ENCODE results near the gene HOGA1. TPM values are rescaled to one million over a fixed set of nuclear protein-coding genes. Genes with fewer than 3 reads are reported as not detected.

Gene HOGA1
- polyA plus RNA-seq, 3 donors from 2014 or later, result not detected

DNA sequence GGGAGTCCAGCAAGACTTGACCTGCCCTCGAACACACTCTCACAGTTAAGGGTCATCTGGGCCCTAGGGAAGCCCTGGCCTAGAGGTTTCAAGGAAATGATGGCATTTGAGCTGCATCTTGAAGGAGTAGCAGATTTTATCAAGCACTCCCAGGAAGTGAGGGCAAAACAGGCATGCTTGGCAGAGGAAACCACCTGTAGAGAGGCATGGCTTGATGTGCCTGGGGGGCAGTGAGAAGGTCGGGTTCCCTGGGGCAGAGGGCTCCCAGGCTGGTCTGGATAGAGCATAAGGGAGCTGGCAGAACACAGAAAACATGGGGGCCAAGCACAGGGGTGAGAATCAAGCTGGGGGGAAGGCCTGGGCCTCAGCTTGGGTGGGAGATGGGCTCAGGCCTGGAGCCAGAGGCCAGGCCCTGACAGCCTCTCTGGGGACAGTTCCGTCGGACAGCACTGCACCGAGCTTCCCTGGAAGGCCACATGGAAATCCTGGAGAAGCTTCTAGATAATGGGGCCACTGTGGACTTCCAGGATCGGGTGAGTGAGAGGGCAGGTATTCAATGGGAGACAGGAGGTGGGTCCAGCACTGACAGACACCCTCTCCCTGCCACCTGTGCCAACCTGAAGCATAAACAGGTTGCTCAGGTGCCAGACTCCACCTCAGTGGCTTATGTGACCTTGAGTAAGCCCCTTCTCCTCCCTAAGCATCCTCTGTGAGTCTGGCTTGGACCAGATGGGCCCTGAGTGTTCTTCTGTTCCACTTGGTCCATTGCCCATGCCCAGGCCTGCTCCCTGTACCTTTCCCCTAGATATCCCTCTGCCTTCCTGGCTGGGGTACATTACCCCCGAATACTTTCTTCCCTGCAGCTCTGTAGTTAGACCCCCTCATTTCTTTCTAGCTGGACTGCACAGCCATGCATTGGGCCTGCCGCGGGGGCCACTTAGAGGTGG is 3.5 kb upstream of the HOGA1 start:
- Mint-ChIP-seq H3K4me3 (no peak overlapping the region), H3K27me3 (ENCODE audit: low read depth in 3 of 3) (peaks cover 0 to 8% (median 6%) of the 10 kb centered on the region in 3 donors), H3K36me3 (no peaks in the 10 kb centered on the region), H3K9me3 (no peaks in the 10 kb centered on the region), H3K4me1 (no peaks in the 10 kb centered on the region), H3K27ac (peak overlapping the region in 1 of 6 donors; percentile 56)
- no peak for DNase-seq

DNA sequence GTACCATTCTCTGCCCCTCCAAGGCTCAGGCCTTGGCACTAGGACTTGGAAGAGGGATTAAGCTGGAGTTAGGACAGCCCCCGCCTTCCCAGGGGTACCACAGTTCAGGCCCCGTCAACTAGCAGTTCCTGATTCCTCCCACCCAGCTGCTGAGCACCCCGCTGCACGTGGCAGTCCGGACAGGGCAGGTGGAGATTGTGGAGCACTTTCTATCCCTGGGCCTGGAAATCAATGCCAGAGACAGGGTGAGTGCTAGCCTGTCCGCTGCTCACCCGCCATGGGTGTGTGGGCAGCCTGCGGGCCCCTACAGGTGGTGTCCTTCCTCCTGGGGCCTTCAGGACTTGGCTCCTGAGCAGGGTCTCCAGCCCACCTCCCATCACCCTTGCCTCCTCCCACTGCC is 2.0 kb upstream of the HOGA1 start:
- H3K27me3 Mint-ChIP-seq (ENCODE audit: low read depth in 3 of 3), result peaks cover 0 to 8% (median 6%) of the 10 kb centered on the region in 3 donors
- no peaks in the 10 kb centered on the region for H3K36me3 Mint-ChIP-seq
- no peak overlapping the region for H3K4me3 Mint-ChIP-seq

DNA sequence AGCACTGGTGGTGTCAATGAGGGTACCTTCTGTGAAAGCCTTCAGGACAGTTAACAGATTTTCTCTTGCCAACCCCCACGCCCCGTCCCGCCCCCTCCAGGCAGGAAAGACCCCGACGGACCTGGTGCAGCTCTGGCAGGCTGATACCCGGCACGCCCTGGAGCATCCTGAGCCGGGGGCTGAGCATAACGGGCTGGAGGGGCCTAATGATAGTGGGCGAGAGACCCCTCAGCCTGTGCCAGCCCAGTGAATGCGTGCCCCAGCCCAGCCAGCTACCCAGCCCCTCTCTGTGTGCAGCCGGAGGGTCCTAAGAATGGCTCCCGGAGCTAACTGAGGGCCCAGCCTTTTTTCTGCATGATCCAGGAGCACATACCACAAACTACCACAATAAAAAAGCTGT is 713 bp upstream of the HOGA1 start:
- H3K27me3 Mint-ChIP-seq (ENCODE audit: low read depth in 3 of 3), result peaks cover 0 to 6% (median 6%) of the 10 kb centered on the region in 3 donors
- H3K9me3 Mint-ChIP-seq, result no peaks in the 10 kb centered on the region
- no peak overlapping the region for H3K27ac Mint-ChIP-seq
- no peaks in the 10 kb centered on the region for H3K36me3 Mint-ChIP-seq
- no peak overlapping the region for H3K4me3 Mint-ChIP-seq
- H3K4me1 Mint-ChIP-seq, result no peaks in the 10 kb centered on the region
- DNase-seq, result no peak

More for the DNA sequence above, 2.0 kb upstream of the HOGA1 start:
- no peak overlapping the region for H3K27ac Mint-ChIP-seq
- no peaks in the 10 kb centered on the region for H3K4me1 Mint-ChIP-seq
- DNase-seq, result no peak
- H3K9me3 Mint-ChIP-seq, result no peaks in the 10 kb centered on the region

DNA sequence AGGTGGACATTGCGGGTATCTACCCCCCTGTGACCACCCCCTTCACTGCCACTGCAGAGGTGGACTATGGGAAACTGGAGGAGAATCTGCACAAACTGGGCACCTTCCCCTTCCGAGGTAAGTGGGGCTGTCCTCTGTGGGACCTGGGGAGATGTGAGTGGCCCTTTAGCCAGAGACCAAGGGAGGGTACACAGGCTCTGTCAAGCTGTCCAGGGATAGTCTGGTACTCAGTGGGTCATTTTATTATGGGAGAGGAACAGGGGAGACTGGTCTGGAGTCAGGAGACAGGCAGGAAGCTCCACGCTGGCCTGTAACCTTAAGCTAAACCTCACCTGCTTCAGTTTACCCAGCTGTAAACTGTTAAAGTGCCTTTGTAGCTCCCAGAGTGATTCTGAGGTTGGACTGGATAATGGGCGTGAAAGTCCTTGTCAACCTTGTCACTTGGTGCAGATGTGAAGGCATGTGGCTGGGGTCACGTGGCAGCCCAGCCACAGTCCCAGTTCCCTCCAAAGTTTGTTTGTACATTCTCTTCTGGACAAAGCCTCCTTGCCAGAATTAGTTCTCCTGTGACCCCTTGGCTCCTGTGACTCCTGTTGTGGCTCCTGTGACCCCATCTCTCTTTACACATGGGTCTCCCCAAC is 729 bp downstream of the HOGA1 start:
- H3K36me3 Mint-ChIP-seq, result no peaks in the 10 kb centered on the region
- no peak overlapping the region for H3K4me3 Mint-ChIP-seq
- H3K4me1 Mint-ChIP-seq, result peaks cover 5 to 10% of the 10 kb centered on the region in 2 donors
- H3K27ac Mint-ChIP-seq, result no peak overlapping the region
- no peak for DNase-seq
- no peaks in the 10 kb centered on the region for H3K9me3 Mint-ChIP-seq
- H3K27me3 Mint-ChIP-seq (ENCODE audit: low read depth in 3 of 3), result peaks cover 0 to 6% (median 6%) of the 10 kb centered on the region in 3 donors

DNA sequence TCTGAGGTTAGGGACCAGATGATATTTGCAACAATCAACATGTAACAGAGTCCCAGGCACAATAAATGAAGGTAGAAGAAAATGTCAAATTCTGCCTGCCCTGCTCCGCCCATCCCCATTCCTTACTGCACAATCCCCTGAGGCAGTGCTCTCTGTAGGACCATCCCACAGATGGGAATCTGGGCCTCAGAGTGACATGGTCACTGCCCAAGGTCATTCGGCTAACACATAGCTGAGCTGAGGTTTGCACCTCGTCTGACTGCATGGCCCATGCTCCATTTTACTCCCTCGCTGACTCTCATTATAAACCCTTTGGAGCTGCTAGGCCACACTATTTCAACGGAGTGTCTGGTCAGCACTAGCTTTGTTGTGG is 1.2 kb downstream of the HOGA1 start:
- Mint-ChIP-seq H3K9me3 (no peaks in the 10 kb centered on the region), H3K4me3 (no peak overlapping the region), H3K36me3 (no peaks in the 10 kb centered on the region), H3K4me1 (peaks cover 10 to 15% of the 10 kb centered on the region in 2 donors), H3K27ac (no peak overlapping the region), H3K27me3 (ENCODE audit: low read depth in 3 of 3) (peaks cover 5 to 9% (median 6%) of the 10 kb centered on the region in 3 donors)
- no peak for DNase-seq

DNA sequence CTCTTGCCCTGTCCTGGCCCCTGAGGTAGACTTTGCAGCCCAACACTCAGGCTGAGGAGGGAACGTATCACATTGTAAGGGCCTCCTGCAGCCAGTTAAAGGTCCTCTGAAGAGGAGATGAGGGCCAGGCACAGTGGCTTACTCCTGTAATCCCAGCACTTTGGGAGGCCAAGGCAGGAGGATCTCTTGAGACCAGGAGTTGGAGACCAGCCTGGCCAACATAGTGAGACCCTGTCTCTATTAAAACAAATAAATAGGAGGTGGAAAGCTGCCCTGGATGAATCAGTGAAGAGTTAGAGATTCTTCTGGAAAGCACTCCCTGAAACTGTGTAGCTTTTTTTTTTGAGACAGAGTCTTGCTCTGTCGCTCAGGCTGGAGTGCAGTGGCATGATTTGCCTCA is 3.0 kb downstream of the HOGA1 start:
- no peak for DNase-seq
- H3K36me3 Mint-ChIP-seq, result no peaks in the 10 kb centered on the region

DNA sequence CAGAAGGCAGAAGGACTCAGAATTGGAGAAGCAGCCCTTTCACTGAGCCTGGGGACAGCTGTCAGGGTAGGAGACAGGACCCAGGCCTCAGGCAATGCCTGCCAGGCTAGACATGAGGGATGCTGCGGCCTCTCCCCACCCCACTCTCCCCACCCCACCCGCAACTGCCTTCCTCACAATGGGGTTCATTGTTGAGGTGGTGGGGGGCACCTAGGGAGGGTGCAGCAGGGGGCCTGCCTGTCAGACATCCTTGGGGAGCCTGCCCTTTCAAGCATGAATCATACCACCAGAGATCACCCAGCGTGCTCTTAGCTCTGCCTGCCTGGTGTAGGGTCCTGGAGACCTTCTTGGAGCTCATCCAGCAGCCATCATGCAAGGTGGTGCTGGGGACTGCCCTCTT is 5.3 kb downstream of the HOGA1 start, which contains the start of gene C10orf62:
Gene C10orf62, plus strand, starts transcription at position 243 of the 400 bp plus-strand sequence. CDS start 177 bp downstream, outside the sequence.
- DNase-seq, result no peak
- Mint-ChIP-seq H3K36me3 (no peaks in the 10 kb centered on the region), H3K9me3 (no peaks in the 10 kb centered on the region), H3K4me1 (peaks cover 23 to 29% of the 10 kb centered on the region in 2 donors), H3K27ac (peak within 1 kb of the TSS in 5 of 6 donors; percentile 65 to 87 (median 71)), H3K4me3 (peak within 1 kb of the TSS; percentile 32 to 73 (median 42)), H3K27me3 (ENCODE audit: low read depth in 3 of 3) (peaks cover 4 to 8% (median 5%) of the 10 kb centered on the region in 3 donors)

More for the DNA sequence above, 3.0 kb downstream of the HOGA1 start:
- Mint-ChIP-seq H3K4me3 (no peak overlapping the region), H3K9me3 (no peaks in the 10 kb centered on the region), H3K4me1 (peaks cover 23 to 29% of the 10 kb centered on the region in 2 donors), H3K27me3 (ENCODE audit: low read depth in 3 of 3) (peaks cover 5 to 7% (median 6%) of the 10 kb centered on the region in 3 donors), H3K27ac (peak overlapping the region in 1 of 6 donors; percentile 28)

DNA sequence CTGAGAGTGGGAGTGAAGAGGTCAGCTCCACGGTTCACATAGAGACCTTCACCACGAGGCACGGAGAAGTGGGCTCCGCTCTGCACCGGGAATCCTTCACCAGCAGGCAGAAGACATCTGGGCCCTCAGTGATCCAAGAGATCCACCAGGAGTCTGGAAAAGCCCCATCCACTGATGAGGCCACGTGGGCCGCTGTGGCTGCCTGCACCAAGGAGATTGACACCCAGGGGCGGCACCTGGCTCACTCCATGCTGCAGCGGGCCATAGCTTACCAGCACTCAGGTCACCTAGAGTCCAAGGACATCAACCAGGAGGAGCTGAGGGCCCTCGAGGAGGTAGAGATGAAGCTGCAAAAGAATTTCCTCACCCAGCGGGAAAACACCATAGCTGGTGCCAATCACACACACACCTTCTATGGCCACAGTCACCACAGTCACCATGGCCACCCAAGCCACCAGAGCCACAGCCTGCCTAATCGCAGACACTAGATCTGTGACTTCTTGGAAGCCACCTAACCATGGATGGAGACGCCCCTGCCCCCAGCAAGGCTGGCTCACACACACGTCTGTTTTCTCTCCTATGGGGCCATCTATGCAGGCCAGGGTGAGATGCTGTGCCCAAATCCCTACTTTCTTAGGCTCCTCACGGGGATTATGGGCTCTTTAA is 6.0 kb downstream of the HOGA1 start:
- Mint-ChIP-seq H3K4me3 (peak overlapping the region; percentile 32 to 73 (median 42)), H3K27ac (peak overlapping the region in 5 of 6 donors; percentile 65 to 87 (median 71))
- peak; percentile 69 to 73 (median 71) for DNase-seq

DNA sequence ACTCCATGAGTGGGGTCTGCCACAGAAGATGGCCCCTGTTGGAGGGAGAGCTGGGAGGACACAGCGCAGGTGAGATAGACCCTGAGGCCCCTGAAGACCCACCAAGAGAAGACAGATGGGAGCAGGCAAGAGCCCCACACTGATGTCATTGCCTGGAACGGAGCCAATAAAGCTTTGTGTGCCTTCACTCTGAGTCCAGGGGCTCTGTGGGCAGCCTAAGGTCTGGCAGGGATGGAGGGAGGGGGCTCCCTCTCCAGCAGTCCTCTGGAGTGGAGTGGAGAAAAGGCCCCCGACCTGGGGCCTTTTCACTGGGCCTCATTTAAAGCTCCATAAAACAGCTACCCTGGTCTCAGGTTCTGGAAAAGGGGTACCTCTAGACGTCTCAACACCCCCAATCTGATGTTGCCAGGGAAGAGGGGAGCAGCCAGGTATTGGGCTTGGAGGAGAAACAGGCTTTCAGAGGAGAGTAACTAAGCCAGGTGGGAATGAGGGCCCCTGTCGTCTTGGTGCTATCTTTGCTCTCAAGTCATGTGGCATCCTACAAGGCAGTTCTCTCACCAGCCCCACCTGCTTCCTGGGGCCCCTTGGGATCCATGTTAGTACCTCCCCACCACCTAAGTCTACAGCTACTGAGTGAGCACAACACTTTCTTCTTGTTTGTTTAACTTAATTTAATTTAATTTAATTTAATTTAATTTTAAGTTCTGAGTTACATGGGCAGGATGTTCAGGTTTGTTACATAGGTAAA is 6.7 kb downstream of the HOGA1 start:
- no peak for DNase-seq
- Mint-ChIP-seq H3K9me3 (no peaks in the 10 kb centered on the region), H3K36me3 (no peaks in the 10 kb centered on the region), H3K27me3 (ENCODE audit: low read depth in 3 of 3) (peaks cover 3 to 8% (median 5%) of the 10 kb centered on the region in 3 donors), H3K4me1 (peaks cover 23 to 29% of the 10 kb centered on the region in 2 donors), H3K4me3 (peak overlapping the region; percentile 3 to 73 (median 42)), H3K27ac (peak overlapping the region in 5 of 6 donors; percentile 65 to 87 (median 71))

More for the DNA sequence above, 6.0 kb downstream of the HOGA1 start:
- peaks cover 23 to 29% of the 10 kb centered on the region in 2 donors for H3K4me1 Mint-ChIP-seq
- peaks cover 3 to 8% (median 5%) of the 10 kb centered on the region in 3 donors for H3K27me3 Mint-ChIP-seq (ENCODE audit: low read depth in 3 of 3)
- H3K9me3 Mint-ChIP-seq, result no peaks in the 10 kb centered on the region
- no peaks in the 10 kb centered on the region for H3K36me3 Mint-ChIP-seq

DNA sequence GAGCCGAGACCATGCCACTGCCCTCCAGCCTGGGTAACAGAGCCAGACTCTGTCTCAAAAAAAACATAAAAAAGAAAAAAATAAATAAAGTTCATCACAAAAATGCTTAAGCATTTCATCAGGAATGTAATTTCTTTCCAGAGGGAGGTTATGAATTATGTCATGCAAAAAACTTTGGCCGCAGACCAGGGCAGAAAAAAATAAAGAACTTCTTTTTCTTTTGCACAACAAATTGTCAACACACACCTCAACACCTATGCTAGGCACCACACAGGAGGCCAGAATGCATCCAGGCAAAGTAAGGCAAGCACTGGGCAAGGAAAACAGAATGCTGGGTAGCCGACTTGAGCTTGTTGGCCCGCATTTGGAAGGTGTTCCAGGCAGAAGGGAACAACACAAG is 9.2 kb downstream of the HOGA1 start:
- Mint-ChIP-seq H3K36me3 (no peaks in the 10 kb centered on the region), H3K4me3 (no peak overlapping the region), H3K9me3 (no peaks in the 10 kb centered on the region), H3K27me3 (ENCODE audit: low read depth in 3 of 3) (peaks cover 5 to 8% (median 5%) of the 10 kb centered on the region in 3 donors), H3K27ac (no peak overlapping the region), H3K4me1 (peaks cover 23 to 29% of the 10 kb centered on the region in 2 donors)
- DNase-seq, result no peak

DNA sequence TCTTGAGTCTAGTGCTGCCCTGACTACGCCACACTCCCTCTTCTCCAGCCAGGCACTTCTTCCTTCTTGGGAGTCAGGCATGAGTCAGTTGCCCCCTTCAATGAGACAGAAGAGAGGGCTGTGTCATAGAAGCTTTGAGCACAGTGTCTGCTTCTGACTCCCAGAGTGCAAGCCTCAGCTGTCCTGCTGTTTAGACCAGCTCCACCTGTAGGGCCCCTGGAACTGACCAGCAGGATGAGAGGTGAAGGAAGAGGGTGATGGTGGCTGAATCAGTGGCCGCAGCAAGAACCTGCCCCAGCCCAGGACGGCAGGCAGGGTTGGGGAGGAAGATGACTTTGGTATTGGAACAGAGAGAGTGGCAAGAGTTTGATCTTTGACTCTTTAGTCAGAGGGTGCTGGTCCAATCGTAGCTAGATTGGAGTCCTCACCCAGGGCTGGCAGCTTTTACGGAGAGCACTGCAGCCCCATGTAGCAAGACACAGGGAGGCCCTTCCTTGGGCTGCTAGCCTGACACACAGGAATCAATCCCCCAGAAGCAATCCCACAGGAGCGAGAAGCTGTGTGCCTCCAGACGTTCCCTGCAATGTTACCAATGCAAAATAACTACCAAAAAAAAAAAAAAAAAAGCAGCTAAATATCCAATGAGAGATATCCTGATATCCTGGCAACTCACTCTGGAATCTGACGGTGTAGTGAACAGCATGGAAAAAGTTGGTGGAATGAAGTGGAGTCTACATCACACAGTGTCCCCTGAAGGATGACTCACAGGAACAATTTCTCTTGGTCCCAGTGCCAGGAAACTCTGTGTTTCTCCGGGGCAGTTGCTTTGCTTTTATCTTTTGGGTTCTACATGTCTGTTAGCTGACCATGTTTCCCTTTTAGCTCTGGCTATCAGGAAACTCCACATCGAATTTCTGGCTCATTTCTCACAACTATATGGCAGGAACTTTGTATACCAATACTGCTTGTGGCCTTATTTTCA is 12.2 kb downstream of the HOGA1 start:
- DNase-seq, result no peak
- H3K27ac Mint-ChIP-seq, result no peak overlapping the region
- H3K27me3 Mint-ChIP-seq (ENCODE audit: low read depth in 3 of 3), result peaks cover 0 to 7% (median 4%) of the 10 kb centered on the region in 3 donors
- no peaks in the 10 kb centered on the region for H3K9me3 Mint-ChIP-seq
- H3K4me1 Mint-ChIP-seq, result peaks cover 5 to 6% of the 10 kb centered on the region in 2 donors
- H3K4me3 Mint-ChIP-seq, result no peak overlapping the region
- no peaks in the 10 kb centered on the region for H3K36me3 Mint-ChIP-seq

DNA sequence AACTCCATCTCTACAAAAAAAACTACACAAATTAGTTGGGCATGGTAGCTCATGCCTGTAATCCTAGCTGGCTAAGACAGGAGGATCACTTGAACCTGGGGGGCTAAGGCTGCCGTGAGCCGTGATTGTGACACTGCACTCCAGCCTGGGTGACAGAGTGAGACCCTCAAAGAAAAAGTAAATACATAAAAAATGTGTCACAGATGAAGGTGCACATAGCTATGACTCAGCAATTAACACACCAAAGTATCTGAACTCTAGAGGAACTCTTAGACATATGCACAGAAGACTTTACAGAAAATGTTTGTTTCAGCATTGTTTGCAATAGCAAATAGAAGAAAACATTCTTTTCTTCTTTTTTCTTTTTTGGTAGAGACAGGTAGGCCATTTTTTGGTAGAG is 13.6 kb downstream of the HOGA1 start:
- peak overlapping the region in 1 of 6 donors; percentile 3 for H3K27ac Mint-ChIP-seq
- no peak for DNase-seq
- no peaks in the 10 kb centered on the region for H3K9me3 Mint-ChIP-seq
- H3K27me3 Mint-ChIP-seq (ENCODE audit: low read depth in 3 of 3), result peaks cover 0 to 7% (median 5%) of the 10 kb centered on the region in 3 donors
- H3K36me3 Mint-ChIP-seq, result no peaks in the 10 kb centered on the region
- no peaks in the 10 kb centered on the region for H3K4me1 Mint-ChIP-seq
- no peak overlapping the region for H3K4me3 Mint-ChIP-seq
